GM08714 (cell line): ENCODE results near the gene CAND2.

Source experiments
- H3K4me3 ChIP-seq: fragments of 200-500 bp; sonication (Bioruptor generic); 2 replicates; pipeline ENCODE4 v1.5.1; 2014; ENCODE audit warnings: mild to moderate bottlenecking, low read length, inconsistent platforms
- ZNF274 ChIP-seq: IDR thresholded peaks from 2 replicates; pipeline ENCODE4 v1.6.1; 2012; ENCODE audit warnings: mild to moderate bottlenecking, low read depth, low read length

CAND2 gene

DNA sequence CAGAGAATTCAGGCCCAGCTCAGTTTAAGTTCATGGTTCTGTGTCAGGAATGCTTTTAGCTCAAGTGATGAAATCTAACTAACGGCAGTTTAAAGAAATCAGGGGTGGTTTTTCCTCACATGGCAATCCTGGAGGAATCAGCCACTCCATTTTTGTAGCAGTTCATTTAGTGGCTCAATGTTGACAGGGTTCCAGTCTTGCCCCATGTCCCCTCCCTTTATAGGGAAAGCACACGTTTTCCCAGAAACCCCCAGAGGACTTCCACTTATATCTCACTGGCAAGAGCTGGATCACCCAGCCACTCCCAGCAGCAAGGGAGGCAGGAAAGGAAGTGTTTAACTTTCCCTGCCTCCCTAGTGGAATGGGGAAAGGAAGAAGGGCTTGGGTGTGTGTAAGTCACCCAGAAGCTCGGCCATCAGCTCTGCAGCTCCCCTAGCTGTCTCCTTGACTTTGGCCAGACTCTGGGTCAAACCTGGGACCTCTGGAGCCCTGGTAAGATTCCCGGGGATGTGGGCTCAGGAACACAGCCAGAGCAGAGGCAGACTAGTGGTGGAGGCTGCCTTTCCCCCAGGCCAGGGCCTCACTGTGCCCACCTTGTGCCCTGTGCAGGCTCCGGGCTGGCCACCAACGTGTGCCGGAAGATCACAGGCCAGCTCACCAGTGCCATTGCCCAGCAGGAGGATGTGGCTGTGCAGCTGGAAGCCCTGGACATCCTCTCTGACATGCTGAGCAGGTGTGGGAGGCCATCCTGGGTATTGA is 11.3 kb downstream of the CAND2 start:
- TF ChIP-seq ZNF274: no peak
- no peak overlapping the region for H3K4me3 ChIP-seq

DNA sequence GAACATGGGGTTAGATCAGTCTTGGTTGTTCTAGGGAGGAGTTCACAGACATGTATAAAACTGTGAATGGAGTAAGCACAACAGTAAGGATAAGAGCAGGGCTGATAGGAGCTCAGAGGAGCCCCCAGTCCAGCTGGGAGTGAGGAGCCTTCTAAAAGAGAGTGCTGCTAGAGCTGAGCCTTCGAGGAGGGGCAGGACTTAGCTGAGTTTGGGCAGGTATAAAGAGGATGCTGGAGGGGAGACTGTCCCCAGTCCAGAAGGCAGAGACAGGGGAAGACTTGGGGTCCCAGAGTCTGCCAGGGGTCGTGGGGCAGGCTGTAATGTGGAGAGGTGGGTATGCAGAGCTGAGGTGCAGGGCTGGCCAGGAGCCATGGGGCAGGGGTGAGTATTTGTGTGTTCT is 12.1 kb downstream of the CAND2 start:
- no peak overlapping the region for H3K4me3 ChIP-seq
- TF ChIP-seq ZNF274: no peak

DNA sequence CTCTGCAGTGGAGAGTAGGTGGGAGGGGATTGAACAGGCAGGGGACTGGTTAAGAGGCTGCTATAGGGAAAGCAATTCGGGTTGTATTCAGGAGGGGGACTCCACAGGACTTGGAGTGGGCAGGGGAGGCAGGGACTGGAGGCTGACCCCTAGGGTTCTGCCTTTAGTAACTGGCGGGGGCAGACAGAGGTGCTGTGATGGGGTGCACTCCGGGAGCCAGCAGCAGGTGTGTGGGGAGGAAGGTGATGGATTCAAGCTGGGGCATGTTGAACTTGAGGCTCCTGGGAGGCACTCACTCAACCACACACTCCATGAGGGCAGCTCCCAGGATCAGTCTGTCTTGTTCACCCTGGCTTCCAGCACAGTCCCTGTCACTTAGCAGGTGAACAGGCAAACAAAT is 12.5 kb downstream of the CAND2 start:
- TF ChIP-seq ZNF274: no peak
- no peak overlapping the region for H3K4me3 ChIP-seq

DNA sequence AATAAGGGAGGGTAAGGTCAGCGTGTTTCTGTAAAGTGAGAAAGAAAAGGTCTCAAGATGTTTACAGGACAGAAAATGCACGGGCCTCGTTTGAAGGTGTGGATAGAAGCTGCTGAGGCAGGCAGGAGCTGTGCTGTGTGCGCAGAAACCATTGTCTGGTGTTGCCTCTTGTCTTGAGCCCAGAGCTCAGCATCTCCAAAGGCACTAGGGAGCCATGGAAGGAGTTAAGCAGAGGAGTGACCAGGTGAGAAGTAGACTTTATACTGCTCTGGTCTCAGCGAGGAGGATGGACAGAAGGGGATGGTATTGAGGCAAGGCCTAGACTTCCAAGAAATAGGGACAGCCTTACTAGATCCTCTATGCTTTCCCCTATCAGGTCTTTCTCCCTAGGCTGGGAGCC is 13.0 kb downstream of the CAND2 start:
- TF ChIP-seq ZNF274: no peak
- no peak overlapping the region; the same call in 1 of the 2 replicates for H3K4me3 ChIP-seq

DNA sequence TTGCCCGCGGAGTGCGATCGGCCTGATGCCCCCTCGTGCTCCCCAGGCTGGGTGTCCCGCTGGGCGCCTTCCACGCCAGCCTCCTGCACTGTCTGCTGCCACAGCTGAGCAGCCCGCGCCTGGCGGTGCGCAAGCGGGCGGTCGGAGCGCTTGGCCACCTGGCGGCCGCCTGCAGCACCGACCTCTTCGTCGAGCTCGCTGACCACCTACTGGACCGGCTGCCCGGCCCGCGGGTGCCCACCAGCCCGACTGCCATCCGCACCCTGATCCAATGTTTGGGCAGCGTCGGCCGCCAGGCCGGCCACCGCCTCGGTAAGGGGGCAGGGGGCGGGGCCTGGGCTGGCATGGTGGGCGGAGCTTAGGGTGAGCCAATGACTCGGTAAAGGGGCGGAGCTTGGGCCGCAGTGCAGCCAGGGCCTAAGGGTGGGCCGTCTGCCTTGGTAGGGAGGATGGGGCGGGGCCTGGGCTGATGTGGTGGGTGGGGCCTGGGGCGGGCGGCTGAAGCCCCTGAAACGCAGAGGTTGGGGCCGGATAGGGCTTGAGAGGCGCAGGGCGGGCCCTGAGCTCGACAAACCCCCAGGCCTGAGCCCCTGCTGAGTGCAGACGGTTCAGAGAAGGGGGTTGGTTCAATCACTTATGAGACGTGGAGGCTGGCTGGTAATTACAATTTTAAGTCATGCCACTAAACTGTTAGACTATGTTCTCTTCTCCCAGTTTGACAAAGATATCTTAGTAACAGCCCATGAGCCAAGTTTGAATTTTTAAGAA is 13.7 kb downstream of the CAND2 start:
- peak overlapping the region; percentile 53; the same call in 1 of the 2 replicates for H3K4me3 ChIP-seq

DNA sequence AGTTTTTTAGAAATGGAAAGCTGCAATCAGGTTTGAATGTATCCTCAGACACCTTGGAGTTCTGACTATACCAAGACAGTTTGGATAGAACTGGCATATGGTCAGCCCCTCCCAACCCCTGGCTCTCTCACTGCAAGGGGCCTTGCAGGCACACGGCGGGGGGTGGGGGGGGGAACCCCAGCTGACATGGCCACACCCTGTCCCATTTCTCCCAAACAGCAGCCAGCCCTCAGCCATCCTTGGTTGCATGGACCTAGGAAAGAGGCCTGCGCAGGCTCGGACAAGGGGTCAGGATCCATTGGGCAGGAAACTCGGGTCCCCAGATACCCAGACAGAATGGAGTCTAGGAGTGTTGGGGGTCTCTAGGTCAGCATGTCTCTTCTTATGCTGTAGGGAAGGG is 14.5 kb downstream of the CAND2 start:
- TF ChIP-seq ZNF274: no peak
- no peak overlapping the region for H3K4me3 ChIP-seq

More for the DNA sequence above, 13.7 kb downstream of the CAND2 start:
- TF ChIP-seq ZNF274: no peak

DNA sequence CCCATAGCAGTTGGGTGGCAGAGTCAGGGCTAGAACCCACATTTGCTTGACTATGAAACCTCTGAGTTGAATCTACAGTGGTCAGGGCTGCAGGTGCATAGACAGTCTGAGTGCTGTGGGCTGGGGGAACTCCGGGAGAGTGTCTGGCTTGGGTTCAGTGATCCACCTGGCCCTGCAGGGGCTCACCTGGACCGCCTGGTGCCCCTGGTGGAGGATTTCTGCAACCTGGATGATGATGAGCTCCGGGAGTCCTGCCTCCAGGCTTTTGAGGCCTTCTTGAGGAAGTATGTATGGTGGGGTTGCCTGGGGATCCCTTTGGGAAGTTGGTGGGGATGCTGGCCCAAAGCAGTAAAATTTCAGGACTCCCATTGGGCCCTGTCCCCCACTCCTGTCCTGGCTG is 16.3 kb downstream of the CAND2 start:
- no peak overlapping the region for H3K4me3 ChIP-seq
- TF ChIP-seq ZNF274: no peak

DNA sequence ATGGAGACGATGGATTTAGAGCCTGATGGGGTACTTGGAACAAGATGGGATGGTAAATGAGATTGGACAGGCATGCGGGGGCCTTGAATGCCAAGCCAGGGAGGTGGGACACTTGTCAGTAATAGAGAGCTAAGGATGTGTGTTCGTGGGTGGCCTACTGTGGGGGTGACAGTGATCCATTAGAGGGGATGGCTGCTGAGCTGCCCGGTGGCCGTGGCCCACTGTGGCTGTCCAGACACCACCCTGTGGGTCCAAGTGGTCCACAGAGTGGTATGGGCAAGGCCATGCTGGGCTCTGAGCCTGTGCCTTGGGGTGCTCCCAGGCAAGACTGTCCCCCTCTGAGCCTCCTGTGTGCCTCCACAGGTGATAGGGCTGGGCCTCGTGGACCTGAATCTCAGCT is 17.5 kb downstream of the CAND2 start:
- TF ChIP-seq ZNF274: no peak
- H3K4me3 ChIP-seq: no peak overlapping the region

DNA sequence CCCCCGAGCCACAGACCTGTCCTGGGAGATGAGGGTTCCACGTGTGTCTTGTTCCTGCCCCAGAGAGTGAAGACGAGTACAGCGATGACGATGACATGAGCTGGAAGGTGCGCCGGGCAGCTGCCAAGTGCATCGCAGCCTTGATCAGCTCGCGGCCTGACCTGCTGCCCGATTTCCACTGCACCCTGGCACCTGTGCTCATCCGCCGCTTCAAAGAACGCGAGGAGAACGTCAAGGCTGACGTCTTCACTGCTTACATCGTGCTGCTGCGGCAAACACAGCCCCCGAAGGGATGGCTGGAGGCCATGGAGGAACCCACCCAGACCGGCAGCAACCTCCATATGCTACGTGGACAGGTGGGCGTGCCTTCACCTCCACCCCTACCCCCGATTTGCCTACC is 18.6 kb downstream of the CAND2 start:
- TF ChIP-seq ZNF274: no peak
- no peak overlapping the region for H3K4me3 ChIP-seq

DNA sequence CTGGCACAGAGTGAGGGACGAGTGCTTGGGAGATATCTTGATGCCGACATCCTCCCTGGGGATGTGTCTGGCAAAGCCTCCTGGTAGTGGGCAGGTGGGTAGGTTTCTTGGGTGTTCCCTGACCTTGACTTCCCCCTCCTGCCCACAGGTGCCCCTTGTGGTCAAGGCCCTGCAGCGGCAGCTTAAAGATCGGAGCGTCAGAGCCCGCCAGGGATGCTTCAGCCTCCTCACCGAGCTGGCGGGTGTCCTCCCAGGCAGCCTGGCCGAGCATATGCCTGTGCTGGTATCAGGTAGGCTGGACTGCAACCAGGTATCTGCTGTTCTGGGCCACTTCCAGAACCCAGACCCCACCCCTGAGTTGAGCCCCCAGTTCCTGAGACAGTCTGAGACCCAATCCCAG is 19.2 kb downstream of the CAND2 start:
- TF ChIP-seq ZNF274: no peak
- H3K4me3 ChIP-seq: no peak overlapping the region

DNA sequence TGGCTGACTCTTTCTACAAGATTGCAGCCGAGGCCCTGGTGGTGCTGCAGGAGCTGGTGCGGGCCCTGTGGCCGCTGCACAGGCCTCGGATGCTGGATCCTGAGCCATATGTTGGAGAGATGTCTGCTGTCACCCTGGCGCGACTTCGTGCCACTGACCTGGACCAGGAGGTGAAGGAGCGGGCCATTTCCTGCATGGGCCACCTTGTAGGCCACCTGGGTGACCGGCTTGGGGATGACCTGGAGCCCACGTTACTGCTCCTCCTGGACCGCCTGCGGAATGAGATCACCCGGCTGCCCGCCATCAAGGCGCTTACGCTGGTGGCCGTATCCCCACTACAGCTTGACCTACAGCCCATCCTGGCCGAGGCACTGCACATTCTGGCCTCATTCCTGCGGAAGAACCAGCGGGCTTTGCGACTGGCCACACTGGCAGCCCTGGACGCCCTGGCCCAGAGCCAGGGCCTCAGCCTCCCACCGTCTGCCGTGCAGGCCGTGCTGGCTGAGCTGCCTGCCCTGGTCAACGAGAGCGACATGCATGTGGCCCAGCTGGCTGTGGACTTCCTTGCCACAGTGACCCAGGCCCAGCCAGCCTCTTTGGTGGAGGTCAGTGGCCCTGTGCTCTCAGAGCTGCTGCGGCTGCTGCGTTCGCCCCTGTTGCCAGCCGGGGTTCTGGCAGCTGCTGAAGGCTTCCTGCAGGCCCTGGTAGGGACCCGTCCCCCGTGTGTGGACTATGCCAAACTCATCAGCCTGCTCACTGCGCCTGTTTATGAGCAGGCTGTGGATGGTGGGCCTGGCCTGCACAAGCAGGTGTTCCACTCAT is 20.3 kb downstream of the CAND2 start:
- H3K4me3 ChIP-seq: no peak overlapping the region
- TF ChIP-seq ZNF274: no peak

DNA sequence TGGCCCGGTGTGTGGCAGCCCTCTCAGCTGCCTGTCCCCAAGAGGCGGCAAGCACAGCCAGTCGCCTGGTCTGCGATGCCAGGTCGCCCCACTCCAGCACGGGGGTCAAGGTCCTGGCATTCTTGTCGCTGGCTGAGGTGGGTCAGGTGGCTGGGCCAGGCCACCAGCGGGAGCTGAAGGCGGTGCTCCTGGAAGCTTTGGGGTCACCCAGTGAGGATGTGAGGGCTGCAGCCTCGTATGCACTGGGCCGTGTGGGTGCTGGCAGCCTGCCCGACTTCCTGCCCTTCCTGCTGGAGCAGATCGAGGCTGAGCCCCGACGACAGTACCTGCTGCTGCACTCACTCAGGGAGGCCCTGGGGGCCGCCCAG is 20.8 kb downstream of the CAND2 start:
- no peak overlapping the region for H3K4me3 ChIP-seq
- TF ChIP-seq ZNF274: no peak

DNA sequence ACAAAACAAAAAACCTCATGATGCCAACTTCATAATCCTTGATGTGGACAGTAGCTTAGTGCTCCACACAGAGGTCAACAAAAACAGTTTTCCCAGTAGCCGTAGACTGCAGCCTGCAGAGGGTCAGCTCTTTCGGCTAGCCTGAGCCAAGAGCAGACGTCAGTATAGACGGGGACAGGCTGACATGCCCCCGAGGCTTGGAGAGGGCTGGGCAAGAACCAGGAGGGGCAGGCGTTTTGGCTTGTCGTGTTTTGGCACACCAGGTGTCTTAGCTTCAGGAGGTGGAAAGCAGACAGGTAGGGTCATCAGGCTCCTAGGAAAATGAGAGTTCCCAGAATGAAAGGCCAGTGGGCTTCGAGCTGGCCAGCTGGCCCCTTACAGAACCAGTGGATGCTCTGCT is 21.8 kb downstream of the CAND2 start:
- TF ChIP-seq ZNF274: no peak
- no peak overlapping the region for H3K4me3 ChIP-seq

DNA sequence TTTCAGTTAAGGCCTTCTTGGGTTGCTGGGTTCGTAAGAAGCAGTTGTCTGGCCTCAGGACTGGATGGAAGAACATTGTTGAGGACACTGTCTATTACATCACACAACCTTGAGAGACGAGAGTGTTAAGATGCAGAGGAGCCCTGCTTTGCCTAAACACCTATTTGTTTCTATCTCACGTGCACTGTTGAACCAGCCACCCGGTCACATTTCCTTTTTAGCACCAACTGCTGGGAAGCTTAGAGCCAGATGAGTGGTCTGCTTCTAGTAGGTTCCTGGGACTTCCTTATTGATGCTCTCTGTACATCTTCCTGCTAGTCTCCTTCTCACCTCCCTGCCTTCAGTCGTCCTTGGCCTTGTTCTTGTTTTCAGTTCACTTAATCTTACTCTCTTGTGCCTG is 22.3 kb downstream of the CAND2 start:
- H3K4me3 ChIP-seq: no peak overlapping the region
- TF ChIP-seq ZNF274: no peak

DNA sequence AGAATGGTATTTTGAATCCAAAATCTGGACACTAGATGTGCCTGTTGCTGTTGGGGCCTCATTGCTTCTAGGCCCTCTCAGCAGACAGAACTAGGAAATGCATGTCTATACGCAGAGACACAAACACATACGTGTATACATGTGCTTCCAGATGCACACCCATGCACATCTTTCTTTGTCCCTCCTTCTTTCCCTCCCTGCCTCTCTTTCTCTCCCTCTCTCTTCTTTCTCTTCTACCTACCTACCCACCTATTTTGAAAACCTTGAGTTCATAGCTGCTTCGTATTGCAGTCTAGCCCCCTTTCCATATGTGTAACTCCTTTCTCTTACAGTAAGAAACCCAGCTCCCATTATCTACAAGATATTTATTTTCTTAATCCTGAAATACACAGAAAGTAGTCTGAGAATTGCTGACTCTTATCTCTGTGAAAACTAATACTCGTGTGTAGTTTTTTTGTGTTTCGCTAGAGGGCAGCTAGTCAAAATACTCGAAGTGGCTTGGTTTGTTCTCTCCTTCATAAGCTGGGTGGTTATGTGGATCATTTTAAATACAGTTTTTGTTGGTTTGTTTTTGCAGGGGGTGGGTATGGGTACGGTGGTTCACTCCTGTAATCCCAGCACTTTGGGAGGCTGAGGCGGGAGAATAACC is 26.4 kb downstream of the CAND2 start:
- no peak overlapping the region for H3K4me3 ChIP-seq
- no peak for TF ChIP-seq ZNF274
